ENCODE measurements around the gene DCST1. TPM values are rescaled to one million over a fixed set of nuclear protein-coding genes. Genes with fewer than 3 reads are reported as not detected.

Gene DCST1
- total RNA-seq, 1 experiment from 2014 or later, result 0.32 TPM

GRCh38 chr1:155019377-155020245, 14.0 kb upstream of the DCST1 start:
- intact Hi-C loops (cut with micrococcal nuclease), result no loop called here
- H3K27ac ChIP-seq (ENCODE audit: low read depth, low read length), result no peak overlapping the region
- no peaks in the 10 kb centered on the region for H3K9me3 ChIP-seq (ENCODE audit: control insufficient read depth in 1 of 2, insufficient read depth in 1 of 2, low read depth in 1 of 2, low read length in 2 of 2)
- H3K4me1 ChIP-seq (ENCODE audit: control insufficient read depth in 1 of 2, insufficient read depth in 2 of 2, low read length in 2 of 2), result peaks cover 34 to 65% of the 10 kb centered on the region in 2 experiments
- TF ChIP-seq ELF1 (IDR thresholded peaks at IDR 0.05; ENCODE audit: borderline replicate concordance, low read depth) (no peak), JUND (IDR thresholded peaks at IDR 0.05) (no peak), CTCF (IDR thresholded peaks at IDR 0.05 in 2 of 3, conservative IDR thresholded peaks at IDR 0.05 in 1 of 3; ENCODE audit: borderline replicate concordance in 1 of 3, insufficient read depth in 1 of 3, low read depth in 2 of 3, low read length in 2 of 3) (no peak), SRF (IDR thresholded peaks at IDR 0.05; ENCODE audit: low read depth) (no peak), CEBPB (IDR thresholded peaks at IDR 0.05; ENCODE audit: low read depth) (no peak), EZH2 (IDR thresholded peaks at IDR 0.05) (no peak), EGR1 (IDR thresholded peaks at IDR 0.05; ENCODE audit: low read depth) (no peak), YY1 (IDR thresholded peaks at IDR 0.05; ENCODE audit: extremely low read depth, insufficient replicate concordance, low read depth, low read length) (no peak), TCF7L2 (IDR thresholded peaks at IDR 0.05; ENCODE audit: borderline replicate concordance, extremely low read depth, insufficient read depth, insufficient read length) (no peak), POLR2AphosphoS5 (IDR thresholded peaks at IDR 0.05; ENCODE audit: low read depth, low read length) (no peak), ZFX (IDR thresholded peaks at IDR 0.05) (no peak), CBX3 (IDR thresholded peaks at IDR 0.05; ENCODE audit: low read depth) (no peak), POLR2A (IDR thresholded peaks at IDR 0.05; ENCODE audit: borderline replicate concordance, extremely low read depth, insufficient read depth, insufficient read length) (no peak), EZH2phosphoT487 (IDR thresholded peaks at IDR 0.05; ENCODE audit: borderline replicate concordance) (no peak), RAD21 (IDR thresholded peaks at IDR 0.05; ENCODE audit: low read depth) (no peak), ATF3 (IDR thresholded peaks at IDR 0.05) (no peak)
- no peaks in the 10 kb centered on the region for H4K20me1 ChIP-seq (ENCODE audit: insufficient read depth)
- H3K9me2 ChIP-seq (ENCODE audit: insufficient read depth), result no peaks in the 10 kb centered on the region
- ChIA-PET CTCF (interaction anchor here (0.9 to 3.0 kb wide), 2 partner anchors 25 to 40 kb away, joined by 3 to 14 read pairs; no protein-coding TSS in a partner anchor), RAD21 (ENCODE audit: low non-redundant PET in 1 of 2, low total read pairs in 2 of 2, uncharacterized antibody in 2 of 2, unreplicated experiment in 2 of 2) (no interaction called here), POLR2A (no interaction called here)
- H2AFZ ChIP-seq (ENCODE audit: low read depth, low read length, poor library complexity, severe bottlenecking), result no peak overlapping the region
- TSS peak; percentile 16 for BruUV-seq (replicated peaks)
- no peaks in the 10 kb centered on the region for H3K79me2 ChIP-seq (ENCODE audit: insufficient read depth, low read length)
- DNase-seq (ENCODE audit: low read depth, low spot score) (no peak), ATAC-seq (no peak)
- peaks cover 6 to 17% of the 10 kb centered on the region in 2 experiments; a peak in 3 of 4 replicates for H3K36me3 ChIP-seq (ENCODE audit: control insufficient read depth in 1 of 2, insufficient read depth in 2 of 2, low read length in 2 of 2)
- 0 out of 2 replicates have a peak overlapping the region, but pooled peaks have one; percentile 82 for H3K4me2 ChIP-seq (ENCODE audit: low read length)
- 0 out of 2 replicates have a peak overlapping the region, but pooled peaks have one; percentile 22 for H3K9ac ChIP-seq (ENCODE audit: low read length)
- no peak overlapping the region for H3K4me3 ChIP-seq (replicated peaks in 1 of 2; ENCODE audit: low read depth in 1 of 2, low read length in 2 of 2)
- H3K27me3 ChIP-seq (ENCODE audit: insufficient read depth, low read length), result no peaks in the 10 kb centered on the region
